ENCODE data around the gene PTP4A2.

The PTP4A2 gene

GRCh38 chr1:31883357-31883942 lies 54.7 kb downstream of the PTP4A2 start:
- no peak for DNase-seq

DNA sequence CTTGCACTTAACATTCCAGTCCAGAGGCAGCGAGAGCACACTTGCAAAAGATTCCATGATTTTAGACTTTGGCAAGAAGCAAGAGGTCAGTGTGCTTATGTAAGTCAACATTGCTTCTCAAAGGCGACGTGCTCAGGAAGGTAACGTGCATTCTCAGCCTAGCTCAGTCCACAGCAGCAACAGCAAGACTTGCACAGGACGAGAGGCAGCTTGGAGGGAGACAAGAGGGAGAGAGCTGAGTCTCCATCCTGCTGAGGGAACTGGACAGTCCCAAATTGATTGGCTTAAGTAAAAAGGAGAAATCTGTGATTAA lies 56.5 kb downstream of the PTP4A2 start:
- DNase-seq: no peak

DNA sequence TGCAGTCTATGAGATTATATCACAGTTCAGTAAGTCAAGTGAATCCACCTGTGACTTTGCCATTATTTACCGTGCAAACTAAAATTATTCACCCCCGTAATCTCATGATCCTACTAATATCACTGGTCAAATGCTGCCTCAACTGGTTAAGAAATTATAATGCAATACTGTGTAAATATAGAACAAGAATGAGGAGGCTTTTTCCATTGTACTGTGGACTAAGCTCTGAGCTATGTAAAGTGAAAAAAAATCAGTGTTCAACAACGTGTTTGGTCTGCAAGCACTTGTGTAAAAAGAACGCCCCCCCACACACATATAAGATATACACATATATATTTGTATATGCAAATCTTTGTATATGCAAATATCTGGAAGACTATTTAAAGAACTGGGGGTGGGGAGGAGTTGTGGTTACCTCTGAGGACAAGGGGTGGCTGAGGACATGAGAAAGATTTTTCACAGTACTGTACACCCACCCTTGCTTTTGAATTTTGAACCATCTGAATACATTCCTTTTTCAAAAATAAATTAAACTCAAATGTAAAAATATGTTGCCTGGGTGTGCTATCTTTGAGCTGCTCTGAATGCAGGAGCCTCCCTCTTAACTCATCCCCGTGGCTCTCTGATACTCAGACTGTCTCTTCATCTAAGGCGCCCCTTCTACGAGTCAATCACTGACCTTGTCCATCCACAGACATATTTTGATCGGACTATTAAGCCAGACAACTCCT lies 57.0 kb downstream of the PTP4A2 start:
- no peak for DNase-seq

DNA sequence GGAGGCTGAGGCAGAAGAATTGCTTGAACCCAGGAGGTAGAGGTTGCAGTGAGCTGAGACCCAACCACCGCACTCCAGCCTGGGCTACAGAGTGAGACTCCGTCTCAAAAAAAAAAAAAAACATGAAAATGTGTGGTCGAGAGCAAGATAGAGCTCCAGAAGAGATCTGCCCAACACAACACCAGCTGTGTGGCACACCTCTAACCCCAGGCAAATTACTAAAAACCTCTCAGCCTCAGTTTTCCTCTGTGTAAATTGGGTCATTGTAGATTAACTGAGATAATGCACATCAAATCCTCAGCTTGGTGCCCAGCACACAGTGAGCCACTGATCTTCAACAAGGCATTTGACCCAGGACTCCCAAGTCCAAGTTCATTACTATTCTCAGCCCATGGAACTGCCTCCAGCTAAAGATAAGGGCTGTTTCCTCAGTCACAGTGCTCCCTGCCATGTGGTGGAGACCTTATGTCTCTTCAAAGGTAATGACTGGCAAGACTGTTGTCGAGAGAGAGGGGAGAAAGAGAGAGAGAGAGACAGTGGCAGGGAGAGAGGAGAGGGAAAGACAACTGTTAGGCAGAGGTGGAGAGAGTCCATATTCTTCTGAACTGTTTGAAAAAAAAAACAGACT lies 58.1 kb downstream of the PTP4A2 start:
- no peak for DNase-seq

DNA sequence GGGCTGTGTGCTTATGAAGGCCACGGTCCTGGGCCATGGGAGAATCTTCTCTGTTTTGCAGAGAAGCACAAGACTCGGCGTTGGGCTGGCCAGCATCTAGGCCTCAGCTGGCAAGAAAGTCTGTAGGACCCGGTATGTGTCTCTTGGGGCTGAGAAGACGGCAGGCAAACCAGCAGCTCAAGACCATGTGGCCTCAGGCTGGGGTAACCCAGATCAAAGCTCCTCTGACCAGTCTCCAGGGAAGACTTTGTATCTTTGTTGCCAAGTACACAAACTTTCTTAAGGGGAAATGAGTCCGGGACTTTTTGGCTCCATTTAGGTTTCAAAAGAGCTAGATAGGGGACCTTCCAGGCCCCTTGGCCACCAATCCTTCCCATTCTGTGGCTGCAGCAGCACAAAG lies 60.1 kb downstream of the PTP4A2 start:
- DNase-seq: no peak

DNA sequence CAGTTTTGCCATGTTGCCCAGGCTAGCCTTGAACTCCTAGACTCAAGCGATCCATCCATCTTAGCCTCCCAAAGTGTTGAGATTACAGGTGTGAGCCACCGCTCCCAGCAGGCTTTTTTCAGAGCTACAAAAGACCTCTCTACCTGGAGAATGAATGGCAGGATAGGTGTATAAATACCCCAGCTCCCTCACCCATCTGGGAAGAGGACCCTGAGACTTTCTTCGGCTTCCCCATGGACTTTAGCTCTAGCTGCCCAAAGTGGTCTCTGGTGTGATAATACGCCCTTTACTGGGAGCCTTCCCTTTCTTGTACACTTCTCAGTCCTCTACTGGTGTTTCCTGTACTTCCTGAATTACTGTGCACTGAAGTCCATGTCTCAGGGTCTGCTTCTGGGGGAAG lies 60.6 kb downstream of the PTP4A2 start:
- no peak for DNase-seq

DNA sequence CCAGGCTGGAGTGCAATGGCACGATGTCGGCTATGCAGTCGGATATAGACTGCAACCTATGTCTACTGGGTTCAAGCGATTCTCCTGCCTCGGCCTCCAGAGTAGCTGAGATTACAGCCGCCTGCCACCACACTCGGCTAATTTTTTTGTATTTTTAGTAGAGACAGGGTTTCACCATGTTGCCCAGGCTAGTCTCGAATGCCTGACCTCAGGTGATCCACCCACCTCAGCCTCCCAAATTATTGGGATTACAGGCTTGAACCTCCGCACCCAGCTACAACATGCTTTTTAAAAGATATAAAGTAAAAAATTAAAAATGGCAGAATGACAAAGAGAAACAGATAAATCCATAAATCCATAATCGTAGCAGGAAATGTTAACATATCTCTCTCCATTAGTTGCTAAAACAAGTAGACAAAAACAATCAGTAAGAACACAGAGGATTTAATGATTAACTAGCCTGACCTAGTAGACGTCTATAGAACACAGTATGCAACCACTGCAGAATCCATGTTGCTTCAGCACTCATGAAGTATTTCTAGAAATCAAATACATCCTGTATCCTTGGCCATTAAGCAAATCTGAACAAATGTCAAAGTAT lies 62.4 kb downstream of the PTP4A2 start:
- DNase-seq: no peak

- DNase-seq: no peak
Observed at GRCh38 chr1:31874942-31875341, 63.2 kb downstream of the PTP4A2 start.

GRCh38 chr1:31872658-31873636 lies 65.2 kb downstream of the PTP4A2 start:
- DNase-seq: no peak

GRCh38 chr1:31871703-31872102 lies 66.5 kb downstream of the PTP4A2 start:
- no peak for DNase-seq

DNA sequence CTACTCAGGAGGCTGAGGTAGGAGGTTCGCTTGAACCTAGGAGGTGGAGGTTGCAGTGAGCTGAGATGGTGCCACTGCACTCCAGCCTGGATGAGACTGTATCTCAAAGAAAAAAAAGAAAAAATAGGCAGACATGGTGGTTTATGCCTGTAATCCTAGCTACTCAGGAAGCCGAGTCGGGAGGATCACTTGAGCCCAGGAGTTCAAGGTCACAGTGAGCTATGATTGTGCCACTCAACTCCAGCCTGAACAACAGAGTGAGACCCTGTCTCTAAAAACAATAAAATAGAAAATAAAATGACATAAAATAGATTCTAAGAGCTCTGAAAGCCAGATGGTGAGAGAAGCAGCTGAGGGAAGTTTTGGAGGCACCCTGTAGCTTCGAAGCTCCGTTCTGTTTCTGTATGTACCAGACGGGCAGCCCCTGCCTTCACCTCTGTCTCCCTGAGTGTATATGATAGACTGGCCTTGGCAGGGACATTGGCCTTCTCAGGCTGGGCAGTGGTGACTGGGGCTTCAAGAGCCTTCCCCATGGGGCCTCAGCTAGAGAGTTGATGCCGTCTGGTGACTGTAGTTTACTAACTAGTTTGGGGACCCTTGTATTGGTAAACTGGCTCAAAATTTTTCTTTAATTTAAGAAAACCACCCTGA lies 68.0 kb downstream of the PTP4A2 start:
- DNase-seq: no peak

- no peak for DNase-seq
Observed at GRCh38 chr1:31869449-31869848, 68.7 kb downstream of the PTP4A2 start.

- DNase-seq: no peak
Observed at GRCh38 chr1:31868862-31869261, 69.3 kb downstream of the PTP4A2 start.

DNA sequence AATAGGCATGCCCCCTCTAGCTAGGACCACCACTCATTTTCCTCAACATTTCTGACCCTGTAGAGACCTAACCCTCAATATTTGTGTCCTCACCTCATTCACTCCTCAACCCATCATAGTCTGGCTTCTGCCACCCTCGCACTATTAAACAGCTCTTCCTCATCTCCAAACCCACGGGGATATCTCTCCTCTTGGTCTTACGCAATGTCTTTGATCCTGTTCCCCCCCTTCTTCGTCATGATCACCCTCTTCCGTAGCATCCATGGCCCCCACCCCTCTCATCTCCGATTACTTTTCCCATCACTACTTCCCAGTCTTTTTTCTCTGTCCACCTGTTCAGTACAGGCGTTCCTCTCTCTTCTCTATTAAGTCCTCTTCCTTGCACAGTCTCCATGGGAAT lies 70.6 kb downstream of the PTP4A2 start:
- no peak for DNase-seq

DNA sequence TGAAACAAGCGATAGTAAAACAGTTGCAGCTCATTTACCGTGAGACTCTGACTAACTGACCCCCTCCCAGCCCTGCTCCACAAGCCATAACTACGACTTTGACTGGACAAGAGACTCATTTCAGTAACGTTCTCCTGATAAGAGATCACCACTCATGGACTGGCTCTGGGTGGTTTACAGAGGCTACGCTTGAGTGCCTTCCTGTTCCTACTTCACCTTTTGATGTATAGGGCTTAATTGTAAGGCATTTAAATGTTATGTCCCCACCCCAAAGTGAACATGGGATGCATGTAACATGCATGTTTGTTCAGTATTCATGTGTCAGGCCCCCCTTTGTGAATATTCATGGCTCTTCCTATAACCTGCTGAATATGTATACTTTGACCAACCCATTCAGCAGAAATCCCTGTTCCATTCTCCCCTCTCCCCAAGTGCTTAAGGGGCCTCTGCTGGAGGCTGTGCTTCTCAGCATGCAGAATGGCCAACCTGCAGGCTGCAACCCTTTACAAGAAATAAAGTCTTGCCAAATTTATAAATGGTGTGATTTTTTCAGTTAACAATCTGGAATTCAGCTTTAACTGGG lies 71.6 kb downstream of the PTP4A2 start:
- no peak for DNase-seq

DNA sequence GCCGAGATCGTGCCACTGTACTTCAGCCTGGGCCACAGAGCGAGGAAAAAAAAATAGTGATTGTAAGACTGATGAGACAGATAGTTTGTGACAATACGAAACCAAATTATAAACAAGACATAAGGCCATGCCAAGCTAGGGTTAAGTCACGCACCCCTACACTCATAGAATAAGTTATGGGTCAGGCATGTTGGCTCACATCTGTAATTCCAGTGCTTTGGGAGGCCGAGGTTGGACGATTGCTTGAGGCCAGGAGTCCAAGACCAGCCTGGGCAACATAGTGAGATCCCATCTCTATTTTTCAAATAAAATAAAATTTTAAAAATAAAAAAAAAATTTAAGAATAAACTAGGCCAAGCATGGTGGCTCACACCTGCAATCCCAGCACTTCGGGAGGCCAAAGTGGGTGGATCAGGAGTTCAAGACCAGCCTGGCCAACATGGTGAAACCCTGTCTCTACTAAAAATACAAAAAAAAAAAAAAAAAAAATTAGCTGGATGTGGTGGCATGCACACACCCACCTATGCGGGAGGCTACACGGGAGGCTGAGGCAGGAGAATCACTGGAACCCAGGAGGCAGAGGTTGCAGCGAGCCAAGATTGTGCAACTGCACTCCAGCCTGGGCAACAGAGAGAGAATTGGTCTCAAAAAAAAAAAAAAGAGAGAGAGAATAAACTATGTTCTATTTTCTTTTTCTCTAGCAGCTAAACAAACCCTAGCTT lies 72.3 kb downstream of the PTP4A2 start:
- no peak for DNase-seq

DNA sequence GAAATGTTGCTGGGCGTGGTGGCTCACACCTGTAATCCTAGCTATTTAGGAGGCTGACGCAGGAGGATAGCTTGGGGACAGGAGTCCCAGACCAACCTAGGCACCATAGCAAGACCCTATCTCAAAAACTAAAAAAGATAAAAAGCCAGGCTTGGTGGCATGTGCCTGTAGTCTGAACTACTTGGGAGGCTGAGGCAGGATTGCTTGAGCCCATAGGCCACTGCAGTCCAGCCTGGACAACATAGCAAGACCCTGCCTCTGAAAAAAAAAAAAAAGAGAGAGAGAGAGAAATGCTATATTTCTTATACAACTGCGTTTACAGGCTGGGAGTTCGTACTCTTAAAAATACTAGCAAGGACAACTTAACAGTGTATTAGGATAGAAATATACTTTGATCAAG lies 76.1 kb downstream of the PTP4A2 start:
- DNase-seq: no peak

- DNase-seq: no peak
Observed at GRCh38 chr1:31861346-31861745, 76.8 kb downstream of the PTP4A2 start.

- DNase-seq: no peak
Observed at GRCh38 chr1:31860581-31860980, 77.6 kb downstream of the PTP4A2 start.

DNA sequence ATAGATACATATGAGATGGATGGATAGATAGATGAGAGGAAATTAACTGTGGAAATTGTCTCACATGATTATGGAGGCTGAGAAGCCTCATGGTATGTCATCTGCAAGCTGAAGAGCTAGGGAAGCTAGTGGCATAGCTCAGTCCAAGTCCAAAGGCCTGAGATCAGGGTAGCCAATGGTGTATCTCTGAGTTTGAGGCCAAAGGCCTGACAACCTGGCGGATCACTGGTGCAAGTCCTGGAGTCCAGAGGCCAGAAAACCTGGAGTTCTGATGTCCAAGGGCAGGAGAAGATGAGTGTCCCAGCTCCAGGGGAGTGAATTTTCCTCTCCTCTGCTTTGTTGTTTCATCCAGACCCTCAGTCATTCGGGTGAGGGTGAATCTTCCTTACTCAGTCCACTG lies 78.4 kb downstream of the PTP4A2 start:
- DNase-seq: no peak

- no peak for DNase-seq
Observed at GRCh38 chr1:31859044-31859443, 79.1 kb downstream of the PTP4A2 start.

Measured in NCI-H1105 treated with DMSO at 0.1 percent for 48 hours (cell line).